ENCODE results near the gene MAST4.

The MAST4 gene

DNA sequence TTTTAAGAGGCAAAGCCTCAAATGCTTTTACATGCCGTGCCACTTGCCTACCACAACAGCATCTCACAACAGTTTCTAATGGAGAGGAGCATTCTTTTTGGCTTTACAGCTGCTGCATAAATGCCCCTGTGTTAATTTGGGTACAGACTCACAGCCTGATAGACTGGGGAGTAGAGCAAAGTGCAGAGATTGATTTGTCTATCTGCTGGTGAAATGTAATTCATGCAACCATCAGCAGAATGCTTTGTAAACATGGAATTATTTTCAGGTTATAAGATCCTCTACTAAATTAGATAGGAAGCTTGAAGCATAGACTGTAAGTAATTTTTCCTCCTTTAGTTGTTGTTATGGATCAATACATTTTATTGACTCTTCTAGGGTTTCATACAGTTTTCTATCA, 430.1 kb downstream of the MAST4 start:
- TF ChIP-seq, protein P1, sequence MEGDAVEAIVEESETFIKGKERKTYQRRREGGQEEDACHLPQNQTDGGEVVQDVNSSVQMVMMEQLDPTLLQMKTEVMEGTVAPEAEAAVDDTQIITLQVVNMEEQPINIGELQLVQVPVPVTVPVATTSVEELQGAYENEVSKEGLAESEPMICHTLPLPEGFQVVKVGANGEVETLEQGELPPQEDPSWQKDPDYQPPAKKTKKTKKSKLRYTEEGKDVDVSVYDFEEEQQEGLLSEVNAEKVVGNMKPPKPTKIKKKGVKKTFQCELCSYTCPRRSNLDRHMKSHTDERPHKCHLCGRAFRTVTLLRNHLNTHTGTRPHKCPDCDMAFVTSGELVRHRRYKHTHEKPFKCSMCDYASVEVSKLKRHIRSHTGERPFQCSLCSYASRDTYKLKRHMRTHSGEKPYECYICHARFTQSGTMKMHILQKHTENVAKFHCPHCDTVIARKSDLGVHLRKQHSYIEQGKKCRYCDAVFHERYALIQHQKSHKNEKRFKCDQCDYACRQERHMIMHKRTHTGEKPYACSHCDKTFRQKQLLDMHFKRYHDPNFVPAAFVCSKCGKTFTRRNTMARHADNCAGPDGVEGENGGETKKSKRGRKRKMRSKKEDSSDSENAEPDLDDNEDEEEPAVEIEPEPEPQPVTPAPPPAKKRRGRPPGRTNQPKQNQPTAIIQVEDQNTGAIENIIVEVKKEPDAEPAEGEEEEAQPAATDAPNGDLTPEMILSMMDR (IDR thresholded peaks at IDR 0.05; ENCODE audit: low read depth, low read length) = no peak
- H3K4me3 ChIP-seq (ENCODE audit: low read depth, low read length) = no peak overlapping the region

GRCh38 chr5:67027171-67027570, 431.0 kb downstream of the MAST4 start:
- TF ChIP-seq, protein P1 (IDR thresholded peaks at IDR 0.05; ENCODE audit: low read depth, low read length) = no peak

DNA sequence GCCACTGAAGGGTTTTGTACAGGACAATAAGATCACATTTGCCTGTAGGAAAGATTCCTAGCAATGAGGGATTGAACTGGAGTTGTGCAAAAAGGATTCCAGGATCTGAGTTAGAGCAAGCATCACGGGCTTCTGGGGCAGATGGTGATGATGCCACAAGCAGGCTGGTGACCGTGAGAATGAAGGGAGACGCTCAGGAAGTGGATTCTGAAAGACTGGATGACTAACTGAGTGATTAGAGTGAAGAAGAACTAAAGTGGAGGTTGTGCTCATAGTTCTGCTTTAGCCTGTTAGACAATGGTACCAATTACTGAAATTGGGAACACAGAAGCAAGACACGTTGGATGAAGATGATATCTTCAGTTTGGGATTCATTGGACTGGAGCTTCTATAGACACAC, 432.2 kb downstream of the MAST4 start:
- no peak overlapping the region for H3K4me3 ChIP-seq (ENCODE audit: low read depth, low read length)
- TF ChIP-seq, protein P1 (IDR thresholded peaks at IDR 0.05; ENCODE audit: low read depth, low read length) = no peak

More at GRCh38 chr5:67027171-67027570, 431.0 kb downstream of the MAST4 start:
- H3K4me3 ChIP-seq (ENCODE audit: low read depth, low read length) = no peak overlapping the region

DNA sequence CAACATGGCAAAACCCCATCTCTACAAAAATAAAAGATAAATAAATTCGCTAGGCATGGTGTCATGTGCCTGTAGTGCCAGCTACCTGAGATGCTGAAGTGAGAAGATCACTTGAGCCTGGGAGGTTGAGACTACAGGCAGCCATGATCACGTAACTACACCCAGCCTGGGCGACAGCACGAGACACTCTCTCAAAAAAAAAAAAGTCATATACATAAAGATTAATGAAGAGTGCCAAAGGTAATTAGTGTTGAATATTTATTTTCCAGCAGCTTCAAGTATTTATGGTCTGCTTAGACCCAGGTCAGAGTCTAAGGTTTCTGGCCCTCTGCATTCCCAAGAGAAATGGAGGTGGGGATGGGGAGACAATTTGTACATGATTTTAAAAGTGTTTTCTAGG, 432.7 kb downstream of the MAST4 start:
- H3K4me3 ChIP-seq (ENCODE audit: low read depth, low read length) = no peak overlapping the region
- TF ChIP-seq, protein P1 (IDR thresholded peaks at IDR 0.05; ENCODE audit: low read depth, low read length) = no peak

- no peak overlapping the region for H3K4me3 ChIP-seq (ENCODE audit: low read depth, low read length)
- TF ChIP-seq, protein P1 (IDR thresholded peaks at IDR 0.05; ENCODE audit: low read depth, low read length) = no peak
These were observed 433.3 kb downstream of the MAST4 start for GRCh38 chr5:67029481-67029880.

DNA sequence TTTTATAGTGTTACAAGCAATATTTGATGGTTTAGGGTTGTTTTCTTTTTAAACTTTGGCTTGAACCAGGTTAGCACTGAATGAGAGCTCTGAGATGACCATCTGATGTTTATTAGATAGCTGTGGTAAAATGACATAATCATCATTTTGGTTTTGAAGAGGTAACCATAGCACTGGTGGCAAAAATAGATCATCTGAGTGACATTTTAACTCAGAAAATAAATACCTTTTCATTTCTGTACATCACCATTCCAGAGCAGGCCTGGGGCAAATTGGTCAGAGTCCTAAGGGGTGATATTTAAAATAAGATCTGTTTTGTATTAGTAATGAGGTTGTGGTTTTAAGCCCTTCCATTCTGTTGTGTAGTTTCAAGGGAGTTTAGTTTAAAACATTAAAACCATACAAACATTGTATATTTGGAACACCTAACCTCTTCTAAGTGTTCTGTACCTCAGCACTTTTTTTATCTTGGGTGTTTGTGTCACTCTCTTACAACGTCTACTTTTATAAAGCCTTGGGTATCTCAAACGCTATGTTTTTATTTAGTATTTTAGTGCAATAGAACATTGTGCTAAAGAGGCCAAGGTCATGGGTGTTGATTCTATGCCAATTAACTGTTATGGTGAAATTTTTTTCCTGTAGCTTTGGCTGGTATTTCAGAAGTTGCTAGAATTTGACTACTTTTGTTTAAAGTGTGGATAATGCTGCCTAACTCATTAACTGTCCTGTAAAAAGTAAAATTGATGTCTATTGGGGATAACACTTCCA, 434.3 kb downstream of the MAST4 start:
- H3K4me3 ChIP-seq (ENCODE audit: low read depth, low read length) = no peak overlapping the region
- TF ChIP-seq, protein P1 (IDR thresholded peaks at IDR 0.05; ENCODE audit: low read depth, low read length) = no peak

- TF ChIP-seq, protein P1 (IDR thresholded peaks at IDR 0.05; ENCODE audit: low read depth, low read length) = no peak
- H3K4me3 ChIP-seq (ENCODE audit: low read depth, low read length) = no peak overlapping the region
These were observed 434.9 kb downstream of the MAST4 start for GRCh38 chr5:67031057-67031443.

Measured in WI38 (cell line).